ENCODE measurements around the gene IKZF2.
"Not testable (repeated sequence)": the region's sequence is repeated elsewhere in the genome, so short reads cannot be mapped to it uniquely, and the experiment has no call there.

Gene IKZF2

DNA sequence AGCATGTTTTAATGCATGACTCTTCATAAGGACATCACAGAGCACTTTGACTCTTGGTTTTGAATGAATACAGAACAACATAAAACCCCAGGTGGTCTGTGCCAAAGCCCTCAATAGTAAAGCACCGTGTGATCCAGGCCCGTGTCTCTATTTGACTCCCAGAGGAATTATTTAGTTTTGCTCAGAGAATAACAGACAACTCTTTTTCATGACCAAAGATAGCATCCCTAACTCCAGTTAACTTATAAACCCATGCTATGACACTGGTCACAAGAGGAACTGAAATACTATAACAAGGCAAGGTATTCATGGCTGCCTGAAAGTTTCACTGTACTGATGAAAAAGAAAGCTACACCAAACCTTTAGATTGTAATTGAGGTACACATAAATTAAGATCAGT, 128.4 kb downstream of the IKZF2 start:
- DNase-seq, result no peak

- no peak for DNase-seq
Observed at GRCh38 chr2:213021971-213022899, 129.2 kb downstream of the IKZF2 start.

DNA sequence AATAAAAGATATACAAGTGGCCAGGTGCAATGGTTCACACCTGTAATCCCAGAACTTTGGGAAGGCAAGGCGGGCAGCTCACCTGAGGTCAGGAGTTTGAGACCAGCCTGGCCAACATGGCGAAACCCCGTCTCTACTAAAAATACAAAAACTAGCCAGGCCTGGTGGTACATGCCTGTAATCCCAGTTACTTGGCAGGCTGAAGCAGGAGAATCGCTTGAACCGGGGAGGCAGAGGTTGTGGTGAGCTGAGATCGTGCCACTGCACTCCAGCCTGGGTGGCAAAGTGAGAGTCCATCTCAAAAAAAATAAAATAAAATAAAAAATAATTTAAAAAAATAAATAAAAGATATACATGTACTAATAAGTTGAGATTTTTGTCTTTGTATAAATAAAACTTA, 130.5 kb downstream of the IKZF2 start:
- DNase-seq, result not testable (repeated sequence)

DNA sequence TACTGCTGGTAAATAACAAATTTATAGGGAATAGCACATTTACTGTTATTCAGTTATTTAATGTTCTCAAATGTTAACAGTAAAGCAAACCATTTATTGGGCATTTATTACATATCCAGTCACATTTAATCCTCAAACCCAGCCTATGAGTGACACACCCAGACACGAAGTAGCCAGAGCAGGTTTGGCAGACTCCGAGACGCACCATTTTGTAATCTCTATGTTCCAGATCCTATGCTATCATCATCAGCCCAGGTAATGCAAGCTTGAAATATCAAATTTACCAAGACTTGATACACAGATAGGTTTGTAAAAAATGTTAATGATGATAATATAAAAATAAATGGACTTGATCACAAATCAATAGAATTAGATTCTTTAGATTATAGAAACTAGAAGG, 131.1 kb downstream of the IKZF2 start:
- no peak for DNase-seq

- no peak for DNase-seq
Observed at GRCh38 chr2:213019368-213019767, 132.0 kb downstream of the IKZF2 start.

GRCh38 chr2:213018340-213018901, 133.0 kb downstream of the IKZF2 start:
- DNase-seq, result no peak

DNA sequence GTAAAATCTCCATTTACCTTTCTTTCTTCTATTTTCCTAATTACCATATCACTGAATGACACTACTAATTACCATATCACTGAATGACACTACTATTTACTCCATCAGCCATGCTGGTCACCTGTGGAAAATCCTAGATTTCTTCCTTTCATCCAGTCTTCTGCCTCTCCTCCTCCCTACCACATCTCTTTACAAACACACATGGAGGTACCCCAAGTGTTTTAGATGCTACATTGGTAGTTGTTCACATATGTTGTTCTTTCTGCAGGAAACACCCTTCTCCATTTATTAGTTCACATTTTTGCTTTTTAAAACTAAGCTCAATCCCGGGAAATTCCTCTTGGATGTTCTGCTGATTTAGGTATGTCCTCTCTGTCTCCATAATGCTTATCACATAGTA, 134.0 kb downstream of the IKZF2 start:
- no peak for DNase-seq

DNA sequence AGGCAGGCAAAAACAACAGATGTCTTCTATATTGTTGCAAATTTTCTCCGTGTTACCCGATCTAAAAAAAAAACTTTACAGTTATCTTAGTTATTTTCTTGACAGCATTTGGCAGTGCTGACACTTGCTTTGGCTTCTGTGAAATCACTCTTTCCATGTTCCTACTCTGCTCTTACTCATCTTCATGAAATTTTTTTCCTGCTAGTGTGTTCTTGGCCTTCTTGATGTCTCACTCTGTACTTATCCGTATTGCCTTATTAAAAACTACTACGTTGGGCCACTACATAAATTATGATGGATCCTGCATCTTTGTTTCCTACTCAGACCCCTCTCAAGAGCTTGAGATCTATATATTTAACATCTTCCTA, 134.4 kb downstream of the IKZF2 start:
- no peak for DNase-seq

- no peak for DNase-seq
Observed at GRCh38 chr2:213016166-213016983, 135.0 kb downstream of the IKZF2 start.

DNA sequence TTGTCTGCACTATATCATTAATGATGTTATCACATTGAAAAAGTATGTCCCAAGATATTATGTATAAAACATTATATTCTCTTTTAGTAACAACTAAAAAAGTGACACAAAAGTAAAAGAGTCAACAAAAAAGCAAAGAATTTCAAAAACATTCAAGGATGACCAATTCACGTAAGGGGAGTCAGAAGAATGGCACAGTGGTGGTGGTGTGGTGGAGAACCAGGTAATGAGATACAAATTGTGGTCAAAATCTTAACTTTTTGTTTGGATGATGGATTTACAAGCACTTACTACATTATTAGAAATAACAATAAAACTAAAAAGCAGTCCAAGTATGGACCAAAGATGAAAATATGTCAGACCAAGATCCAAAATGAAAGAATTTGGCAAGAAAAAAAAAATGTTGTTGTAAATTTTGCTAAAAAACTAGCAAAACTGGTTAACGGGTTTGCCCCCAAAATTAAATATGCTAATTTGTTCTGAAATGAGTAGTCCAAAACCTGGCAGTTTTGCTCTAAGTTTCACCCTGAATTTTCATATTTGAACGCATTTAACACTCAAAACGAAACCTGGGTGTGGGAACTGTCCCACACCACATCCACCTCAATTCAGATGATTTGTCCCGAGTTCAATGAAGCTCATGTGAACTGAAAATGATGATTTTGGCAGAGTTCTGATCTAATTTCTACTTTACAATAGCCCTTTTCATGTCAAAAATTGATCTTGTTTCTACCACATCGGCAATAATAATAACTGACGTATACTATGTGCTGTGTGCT, 135.8 kb downstream of the IKZF2 start:
- no peak for DNase-seq

- DNase-seq, result no peak
Observed at GRCh38 chr2:213013979-213014378, 137.4 kb downstream of the IKZF2 start.

- no peak for DNase-seq
Observed at GRCh38 chr2:213011505-213011904, 139.9 kb downstream of the IKZF2 start.

DNA sequence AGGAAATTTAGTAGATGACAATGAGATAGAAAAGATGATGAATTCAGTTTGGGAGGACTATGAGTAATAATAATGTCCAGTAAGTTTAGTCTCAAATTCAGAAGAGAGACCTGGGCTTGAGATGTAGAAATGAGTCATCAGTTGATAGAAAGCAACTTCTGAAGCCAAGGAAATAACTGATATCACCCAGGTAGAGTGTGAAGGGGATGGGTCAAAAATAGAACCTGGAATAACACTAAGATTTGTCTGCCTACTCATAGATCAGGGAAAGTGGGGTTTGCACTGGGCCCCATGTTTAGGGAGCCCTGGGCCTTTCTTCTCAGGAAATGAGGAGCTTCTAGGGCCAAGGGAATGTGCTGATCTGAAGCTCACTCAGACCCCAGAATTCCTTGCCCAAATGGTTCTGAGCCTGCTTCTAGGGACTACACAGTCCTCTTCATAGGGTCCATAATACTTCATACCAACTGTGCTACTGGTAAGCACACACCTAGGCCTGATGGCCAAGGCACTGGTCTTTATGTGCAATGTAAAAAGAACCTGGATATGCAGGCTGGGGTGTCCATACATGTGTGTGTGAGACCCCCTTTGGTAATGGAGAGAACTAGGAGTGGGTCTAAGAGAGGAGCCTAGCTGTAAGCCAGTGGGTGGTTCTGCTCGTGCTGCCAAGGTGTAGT, 141.2 kb downstream of the IKZF2 start:
- DNase-seq, result no peak

DNA sequence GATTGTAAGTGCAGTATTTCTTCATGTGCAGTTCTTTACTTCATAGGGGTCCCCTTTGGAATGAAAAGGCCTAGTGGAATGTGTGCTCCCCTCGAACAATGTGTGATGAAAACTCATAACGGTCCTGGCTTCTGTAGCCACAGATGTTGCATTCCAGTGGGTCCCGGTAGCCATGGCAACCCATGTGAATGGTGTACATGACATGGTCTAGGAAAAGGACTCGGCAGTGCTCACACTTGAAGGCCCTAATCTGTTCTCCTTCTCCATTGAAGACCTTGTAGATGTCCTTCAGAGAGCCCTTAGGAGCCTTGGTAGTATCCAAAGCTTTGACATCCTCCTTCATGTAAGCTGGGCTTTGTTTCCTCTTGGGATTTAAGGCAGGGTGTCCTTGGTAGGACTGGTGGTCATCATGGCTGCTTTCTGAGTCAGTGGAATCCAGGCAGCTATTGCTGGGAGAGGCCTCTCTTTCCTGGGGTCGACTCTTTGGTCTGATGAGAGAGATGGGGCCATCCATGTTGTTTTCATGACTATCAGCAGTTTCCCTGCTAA, 144.0 kb downstream of the IKZF2 start:
- no peak for DNase-seq

- no peak for DNase-seq
Observed at GRCh38 chr2:213004197-213004821, 147.1 kb downstream of the IKZF2 start.

DNA sequence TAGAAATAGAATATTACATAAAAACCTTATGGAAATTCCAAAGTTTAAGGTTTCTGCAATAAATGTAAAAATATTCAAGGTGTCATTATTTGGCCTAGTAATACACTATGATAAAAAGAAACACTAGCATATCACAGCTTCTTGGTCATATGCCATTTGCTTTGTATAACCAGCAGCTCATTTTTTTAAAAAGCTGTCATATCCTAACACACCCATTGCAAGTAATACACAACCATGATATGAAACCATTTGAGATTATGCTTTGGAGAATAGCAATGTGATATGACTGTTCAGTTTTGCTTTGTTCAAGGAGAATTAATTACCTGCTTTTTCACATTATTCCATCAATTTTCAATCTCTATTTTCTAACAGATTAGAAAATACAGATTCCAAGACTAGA, 149.0 kb downstream of the IKZF2 start:
- DNase-seq, result no peak

DNA sequence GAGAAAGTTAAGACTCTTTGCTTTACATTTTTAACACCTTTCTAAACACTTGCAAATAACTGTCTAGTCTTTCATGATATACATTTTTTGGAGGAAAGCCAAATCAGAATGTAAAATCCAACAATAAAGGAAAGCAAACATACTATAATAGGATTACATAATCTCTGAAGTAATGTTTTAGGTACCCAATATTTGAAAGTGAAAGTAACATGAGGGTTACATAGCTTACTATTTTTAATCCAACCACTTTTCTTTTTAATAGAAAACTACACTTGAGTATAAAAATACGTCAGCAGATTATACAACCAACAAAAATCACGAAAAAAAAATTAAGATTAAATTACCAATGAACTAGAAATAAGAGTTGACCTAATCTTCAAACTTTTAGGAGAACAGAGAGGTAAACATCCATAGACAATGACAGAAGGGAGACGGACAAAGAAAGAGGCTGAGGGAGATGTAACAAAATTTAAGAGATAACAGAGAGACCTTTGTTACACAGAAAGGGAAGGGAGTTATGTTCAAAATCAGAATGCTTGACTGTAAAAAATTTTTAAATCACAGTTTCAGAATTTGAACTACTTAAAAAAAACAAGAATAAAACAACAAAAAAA, 150.0 kb downstream of the IKZF2 start:
- no peak for DNase-seq

DNA sequence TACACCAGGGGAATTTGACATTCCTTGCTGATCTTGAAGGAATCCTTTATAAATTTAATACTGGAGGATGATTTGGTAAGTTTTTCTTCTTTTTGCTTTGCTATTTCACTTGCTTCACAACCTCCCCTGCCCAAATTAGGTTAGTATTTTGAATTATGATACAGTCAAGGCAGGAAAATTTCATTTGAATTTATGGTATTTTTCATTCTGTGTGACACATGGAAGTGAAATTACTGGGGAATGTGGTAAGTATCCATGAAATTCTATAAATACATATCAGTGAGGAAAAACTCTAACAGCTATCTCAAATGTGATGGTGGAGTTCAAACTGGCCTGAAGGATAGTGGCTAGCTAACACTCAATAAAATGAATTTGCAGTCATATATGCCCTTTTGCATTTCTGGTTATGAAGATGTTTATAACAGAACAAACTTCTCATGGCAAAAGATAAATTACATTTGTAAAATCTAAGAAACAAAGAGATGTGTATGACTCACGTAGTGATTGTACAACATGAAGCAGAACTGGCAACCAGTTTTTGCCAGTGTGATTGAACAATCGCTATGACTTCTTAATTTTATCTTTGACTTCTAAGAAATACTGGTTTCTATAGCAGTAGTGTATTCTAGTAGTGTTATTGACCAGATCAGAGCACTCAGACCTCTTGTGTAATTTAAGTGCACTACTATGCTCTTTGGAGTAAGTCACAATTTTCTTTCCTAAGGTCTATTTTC, 152.6 kb downstream of the IKZF2 start:
- DNase-seq, result no peak

- DNase-seq, result no peak
Observed at GRCh38 chr2:212997526-212998020, 153.8 kb downstream of the IKZF2 start.

- DNase-seq, result no peak
Observed at GRCh38 chr2:212995920-212996319, 155.5 kb downstream of the IKZF2 start.

Measured in effector CD8-positive, alpha-beta T cell (primary cell).